ENCODE results near the gene LBP.
"Not testable (repeated sequence)": the region's sequence is repeated elsewhere in the genome, so short reads cannot be mapped to it uniquely, and the experiment has no call there.

LBP gene

DNA sequence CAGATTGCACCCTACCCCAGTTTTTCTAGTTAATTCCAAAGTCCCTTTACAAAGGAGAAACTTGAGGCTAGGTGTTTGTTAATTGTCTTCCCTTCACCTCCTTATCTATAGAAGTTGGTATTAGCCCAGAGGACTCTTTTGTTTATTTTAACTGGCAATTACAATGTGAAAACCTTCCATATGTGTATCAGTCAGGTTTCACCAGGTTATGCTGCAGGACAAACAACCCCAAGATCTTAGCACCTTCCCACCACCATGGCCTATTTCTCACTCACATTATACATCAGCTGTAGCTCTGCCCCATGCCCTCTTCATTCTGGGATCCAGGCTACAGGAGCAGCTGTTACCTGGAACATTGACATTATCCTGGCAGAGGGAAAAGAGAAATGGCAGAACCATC lies 57.7 kb downstream of the LBP start:
- Histone ChIP-seq H3K27me3 (replicated peaks in 2 of 5; ENCODE audit: control insufficient read depth in 4 of 5, insufficient read depth in 5 of 5, low read length in 4 of 5) (no peaks in the 10 kb centered on the region), H3K27ac (ENCODE audit: insufficient read depth in 1 of 2, low read depth in 1 of 2, low read length in 2 of 2, poor library complexity in 1 of 2, severe bottlenecking in 2 of 2) (no peak overlapping the region), H3K9me3 (ENCODE audit: control extremely low read depth in 1 of 5, control insufficient read depth in 4 of 5, insufficient read depth in 2 of 5, low read depth in 1 of 5, low read length in 4 of 5) (no peaks in the 10 kb centered on the region), H3K36me3 (ENCODE audit: control insufficient read depth in 4 of 4, insufficient read depth in 4 of 4, low read length in 3 of 4) (peaks cover 0 to 4% (median 2%) of the 10 kb centered on the region in 4 experiments), H3K4me1 (ENCODE audit: control extremely low read depth in 1 of 4, control insufficient read depth in 4 of 4, insufficient read depth in 4 of 4, low read length in 3 of 4) (no peaks in the 10 kb centered on the region), H3K4me3 (ENCODE audit: control insufficient read depth in 1 of 7, extremely low read depth in 1 of 7, insufficient read depth in 4 of 7, low read depth in 2 of 7, low read length in 6 of 7) (no peak overlapping the region)
- DNase-seq, result no peak
- ChIA-PET POLR2A (no interaction called here), CTCF (interaction anchor here (1.0 kb wide), 1 partner anchor 66 kb away, joined by 3 read pairs; no protein-coding TSS in a partner anchor)

DNA sequence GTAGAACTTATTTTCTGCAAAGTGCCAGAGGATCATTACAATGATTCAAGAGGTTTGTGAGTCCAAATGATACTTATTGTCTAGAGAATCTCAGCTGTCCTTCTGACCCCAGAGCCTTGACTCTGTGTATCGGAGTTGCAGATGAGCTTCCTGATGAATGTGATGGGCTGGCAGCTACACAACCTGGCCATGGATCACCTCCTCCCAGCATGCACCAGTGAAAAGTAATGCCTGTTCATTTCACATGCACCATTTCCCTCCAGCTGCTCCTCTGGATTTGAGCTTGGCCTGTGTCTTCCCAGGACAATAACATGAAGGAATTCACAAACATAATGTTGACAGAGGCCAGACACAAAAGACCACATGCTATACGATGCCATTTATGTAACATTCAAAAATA lies 58.9 kb downstream of the LBP start:
- H3K27me3 ChIP-seq (replicated peaks in 2 of 5; ENCODE audit: control insufficient read depth in 4 of 5, insufficient read depth in 5 of 5, low read length in 4 of 5), result no peaks in the 10 kb centered on the region
- ChIA-PET CTCF (interaction anchor here (1.3 to 1.8 kb wide), 2 partner anchors 11 to 68 kb away, joined by 3 read pairs; no protein-coding TSS in a partner anchor), POLR2A (no interaction called here)
- 100% methylated on average over 1 of the region's 2 CpGs for WGBS (ENCODE audit: insufficient coverage)
- H3K36me3 ChIP-seq (ENCODE audit: control insufficient read depth in 4 of 4, insufficient read depth in 4 of 4, low read length in 3 of 4), result peaks cover 0 to 4% (median 2%) of the 10 kb centered on the region in 4 experiments
- no peak overlapping the region for H3K4me3 ChIP-seq (ENCODE audit: control insufficient read depth in 1 of 7, extremely low read depth in 1 of 7, insufficient read depth in 4 of 7, low read depth in 2 of 7, low read length in 6 of 7)
- H3K27ac ChIP-seq (ENCODE audit: insufficient read depth in 1 of 2, low read depth in 1 of 2, low read length in 2 of 2, poor library complexity in 1 of 2, severe bottlenecking in 2 of 2), result no peak overlapping the region
- no peaks in the 10 kb centered on the region for H3K4me1 ChIP-seq (ENCODE audit: control extremely low read depth in 1 of 4, control insufficient read depth in 4 of 4, insufficient read depth in 4 of 4, low read length in 3 of 4)
- DNase-seq, result no peak
- H3K9me3 ChIP-seq (ENCODE audit: control extremely low read depth in 1 of 5, control insufficient read depth in 4 of 5, insufficient read depth in 2 of 5, low read depth in 1 of 5, low read length in 4 of 5), result no peaks in the 10 kb centered on the region

DNA sequence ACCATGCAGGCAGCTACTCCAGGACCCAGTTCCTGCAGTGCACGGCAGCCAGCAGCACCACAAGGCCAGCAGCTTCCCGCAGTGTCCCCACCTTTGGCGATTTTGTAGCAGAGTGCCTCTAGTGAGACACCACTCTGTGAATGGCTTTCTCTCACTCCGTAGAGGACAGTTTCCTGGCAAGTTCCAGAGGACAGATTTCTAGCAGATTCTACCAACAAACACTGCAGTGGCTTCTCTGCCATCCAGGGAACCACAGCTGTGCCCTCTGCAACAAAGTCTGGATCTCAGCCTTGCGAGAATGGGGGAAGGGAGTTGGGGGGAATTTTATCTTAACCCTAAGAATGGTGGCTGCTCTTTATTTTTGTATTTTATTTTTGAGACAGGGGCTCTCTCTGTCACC lies 60.2 kb downstream of the LBP start:
- peaks cover 0 to 8% (median 3%) of the 10 kb centered on the region in 4 experiments for H3K36me3 ChIP-seq (ENCODE audit: control insufficient read depth in 4 of 4, insufficient read depth in 4 of 4, low read length in 3 of 4)
- no peak overlapping the region for H3K4me3 ChIP-seq (ENCODE audit: control insufficient read depth in 1 of 7, extremely low read depth in 1 of 7, insufficient read depth in 4 of 7, low read depth in 2 of 7, low read length in 6 of 7)
- ChIA-PET CTCF (interaction anchor here (1.0 to 1.8 kb wide), 3 partner anchors 12 to 349 kb away, joined by 3 to 4 read pairs (median 3); no protein-coding TSS in a partner anchor), POLR2A (no interaction called here)
- H3K27ac ChIP-seq (ENCODE audit: insufficient read depth in 1 of 2, low read depth in 1 of 2, low read length in 2 of 2, poor library complexity in 1 of 2, severe bottlenecking in 2 of 2), result no peak overlapping the region
- no peaks in the 10 kb centered on the region for H3K4me1 ChIP-seq (ENCODE audit: control extremely low read depth in 1 of 4, control insufficient read depth in 4 of 4, insufficient read depth in 4 of 4, low read length in 3 of 4)
- H3K9me3 ChIP-seq (ENCODE audit: control extremely low read depth in 1 of 5, control insufficient read depth in 4 of 5, insufficient read depth in 2 of 5, low read depth in 1 of 5, low read length in 4 of 5), result no peaks in the 10 kb centered on the region
- H3K27me3 ChIP-seq (replicated peaks in 2 of 5; ENCODE audit: control insufficient read depth in 4 of 5, insufficient read depth in 5 of 5, low read length in 4 of 5), result no peaks in the 10 kb centered on the region
- 96% methylated on average over 4 of the region's 5 CpGs for WGBS (ENCODE audit: insufficient coverage)
- DNase-seq, result no peak

DNA sequence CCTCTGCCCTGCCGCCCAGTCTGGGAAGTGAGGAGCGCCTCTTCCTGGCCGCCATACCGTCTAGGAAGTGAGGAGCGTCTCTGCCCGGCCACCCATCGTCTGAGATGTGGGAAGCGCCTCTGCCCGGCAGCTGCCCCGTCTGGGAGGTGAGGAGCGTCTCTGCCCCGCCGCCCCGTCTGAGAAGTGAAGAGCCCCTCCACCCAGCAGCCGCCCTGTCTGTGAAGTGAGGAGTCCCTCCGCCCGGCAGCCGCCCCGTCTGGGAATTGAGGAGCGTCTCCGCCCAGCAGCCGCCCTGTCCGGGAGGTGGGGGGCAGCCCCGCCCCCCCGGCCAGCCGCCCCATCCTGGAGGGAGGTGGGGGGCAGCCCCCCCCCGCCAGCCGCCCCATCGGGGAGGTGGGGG lies 61.0 kb downstream of the LBP start:
- WGBS (ENCODE audit: insufficient coverage), result 100% methylated on average over 7 of the region's 29 CpGs
- H3K4me3 ChIP-seq (ENCODE audit: control insufficient read depth in 1 of 7, extremely low read depth in 1 of 7, insufficient read depth in 4 of 7, low read depth in 2 of 7, low read length in 6 of 7), result no peak overlapping the region
- H3K27me3 ChIP-seq (replicated peaks in 2 of 5; ENCODE audit: control insufficient read depth in 4 of 5, insufficient read depth in 5 of 5, low read length in 4 of 5), result no peaks in the 10 kb centered on the region
- CTCF ChIA-PET, result interaction anchor here (1.7 to 2.3 kb wide), 2 partner anchors 10 to 35 kb away, joined by 3 to 7 read pairs; no protein-coding TSS in a partner anchor
- POLR2A ChIA-PET, result no interaction called here
- H3K9me3 ChIP-seq (ENCODE audit: control extremely low read depth in 1 of 5, control insufficient read depth in 4 of 5, insufficient read depth in 2 of 5, low read depth in 1 of 5, low read length in 4 of 5), result no peaks in the 10 kb centered on the region
- H3K36me3 ChIP-seq (ENCODE audit: control insufficient read depth in 4 of 4, insufficient read depth in 4 of 4, low read length in 3 of 4), result peaks cover 0 to 10% (median 3%) of the 10 kb centered on the region in 4 experiments
- H3K27ac ChIP-seq (ENCODE audit: insufficient read depth in 1 of 2, low read depth in 1 of 2, low read length in 2 of 2, poor library complexity in 1 of 2, severe bottlenecking in 2 of 2), result no peak overlapping the region
- H3K4me1 ChIP-seq (ENCODE audit: control extremely low read depth in 1 of 4, control insufficient read depth in 4 of 4, insufficient read depth in 4 of 4, low read length in 3 of 4), result no peaks in the 10 kb centered on the region
- DNase-seq, result no peak

DNA sequence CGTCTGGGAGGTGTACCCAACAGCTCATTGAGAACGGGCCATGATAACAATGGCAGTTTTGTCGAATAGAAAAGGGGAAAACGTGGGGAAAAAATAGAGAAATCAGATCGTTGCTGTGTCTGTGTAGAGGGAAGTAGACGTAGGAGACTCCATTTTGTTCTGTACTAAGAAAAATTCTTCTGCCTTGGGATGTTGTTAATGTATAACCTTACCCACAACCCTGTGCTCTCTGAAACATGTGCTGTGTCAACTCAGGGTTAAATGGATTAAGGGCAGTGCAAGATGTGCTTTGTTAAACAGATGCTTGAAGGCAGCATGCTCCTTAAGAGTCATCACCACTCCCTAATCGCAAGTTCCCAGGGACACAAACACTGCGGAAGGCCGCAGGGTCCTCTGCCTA lies 61.5 kb downstream of the LBP start:
- POLR2A ChIA-PET; H3K27me3 ChIP-seq (replicated peaks in 2 of 5; ENCODE audit: control insufficient read depth in 4 of 5, insufficient read depth in 5 of 5, low read length in 4 of 5); H3K9me3 ChIP-seq (ENCODE audit: control extremely low read depth in 1 of 5, control insufficient read depth in 4 of 5, insufficient read depth in 2 of 5, low read depth in 1 of 5, low read length in 4 of 5); H3K4me1 ChIP-seq (ENCODE audit: control extremely low read depth in 1 of 4, control insufficient read depth in 4 of 4, insufficient read depth in 4 of 4, low read length in 3 of 4); H3K27ac ChIP-seq (ENCODE audit: insufficient read depth in 1 of 2, low read depth in 1 of 2, low read length in 2 of 2, poor library complexity in 1 of 2, severe bottlenecking in 2 of 2); H3K4me3 ChIP-seq (ENCODE audit: control insufficient read depth in 1 of 7, extremely low read depth in 1 of 7, insufficient read depth in 4 of 7, low read depth in 2 of 7, low read length in 6 of 7); DNase-seq: not testable (repeated sequence)
- WGBS (ENCODE audit: insufficient coverage), result 92% methylated on average over 2 of the region's 9 CpGs
- peaks cover 1 to 12% (median 3%) of the 10 kb centered on the region in 4 experiments for H3K36me3 ChIP-seq (ENCODE audit: control insufficient read depth in 4 of 4, insufficient read depth in 4 of 4, low read length in 3 of 4)
- CTCF ChIA-PET, result interaction anchor here (1.0 to 2.3 kb wide), 9 partner anchors 10 to 359 kb away, joined by 3 to 7 read pairs (median 4); no protein-coding TSS in a partner anchor

DNA sequence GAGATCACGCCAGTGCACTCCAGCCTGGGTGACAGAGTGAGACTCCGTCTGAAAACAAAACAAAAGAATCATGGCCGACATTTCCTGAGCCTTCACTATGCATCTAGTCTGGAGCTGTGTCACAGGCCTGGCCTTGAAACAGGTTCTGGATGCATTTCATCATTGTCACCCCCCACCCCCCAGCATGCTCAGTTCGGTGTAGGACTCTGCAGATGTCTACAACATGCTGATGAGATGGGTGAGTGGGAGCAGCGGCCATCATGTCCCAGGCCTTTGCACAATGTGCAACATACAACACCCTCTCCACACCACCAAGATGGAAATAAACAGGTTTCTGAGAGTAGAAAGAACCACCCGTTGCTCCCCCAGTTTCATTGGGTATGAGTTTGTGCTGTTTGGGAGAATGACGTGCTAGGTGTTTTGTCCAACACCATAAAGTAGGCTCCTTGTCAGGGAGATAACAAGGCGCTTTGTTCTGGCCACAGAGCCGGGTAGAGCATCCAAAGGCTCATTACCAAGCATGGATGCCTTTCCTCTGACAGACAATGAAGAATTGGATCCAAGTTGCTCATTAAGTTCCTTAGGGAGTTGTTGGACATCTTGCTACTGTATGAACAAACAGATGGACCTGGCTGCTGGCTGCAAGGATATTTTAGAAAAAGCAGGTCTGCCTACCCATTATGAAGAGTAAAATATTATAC lies 66.7 kb downstream of the LBP start:
- H3K4me3 ChIP-seq (ENCODE audit: control insufficient read depth in 1 of 7, extremely low read depth in 1 of 7, insufficient read depth in 4 of 7, low read depth in 2 of 7, low read length in 6 of 7), result no peak overlapping the region
- POLR2A ChIA-PET, result no interaction called here
- CTCF ChIA-PET, result no interaction called here
- peaks cover 0 to 35% (median 32%) of the 10 kb centered on the region in 4 experiments for H3K36me3 ChIP-seq (ENCODE audit: control insufficient read depth in 4 of 4, insufficient read depth in 4 of 4, low read length in 3 of 4)
- H3K27me3 ChIP-seq (replicated peaks in 2 of 5; ENCODE audit: control insufficient read depth in 4 of 5, insufficient read depth in 5 of 5, low read length in 4 of 5), result no peaks in the 10 kb centered on the region
- no peak for DNase-seq
- H3K9me3 ChIP-seq (ENCODE audit: control extremely low read depth in 1 of 5, control insufficient read depth in 4 of 5, insufficient read depth in 2 of 5, low read depth in 1 of 5, low read length in 4 of 5), result no peaks in the 10 kb centered on the region
- H3K4me1 ChIP-seq (ENCODE audit: control extremely low read depth in 1 of 4, control insufficient read depth in 4 of 4, insufficient read depth in 4 of 4, low read length in 3 of 4), result no peaks in the 10 kb centered on the region
- 94% methylated on average over 7 of the region's 9 CpGs for WGBS (ENCODE audit: insufficient coverage)
- no peak overlapping the region for H3K27ac ChIP-seq (ENCODE audit: insufficient read depth in 1 of 2, low read depth in 1 of 2, low read length in 2 of 2, poor library complexity in 1 of 2, severe bottlenecking in 2 of 2)

DNA sequence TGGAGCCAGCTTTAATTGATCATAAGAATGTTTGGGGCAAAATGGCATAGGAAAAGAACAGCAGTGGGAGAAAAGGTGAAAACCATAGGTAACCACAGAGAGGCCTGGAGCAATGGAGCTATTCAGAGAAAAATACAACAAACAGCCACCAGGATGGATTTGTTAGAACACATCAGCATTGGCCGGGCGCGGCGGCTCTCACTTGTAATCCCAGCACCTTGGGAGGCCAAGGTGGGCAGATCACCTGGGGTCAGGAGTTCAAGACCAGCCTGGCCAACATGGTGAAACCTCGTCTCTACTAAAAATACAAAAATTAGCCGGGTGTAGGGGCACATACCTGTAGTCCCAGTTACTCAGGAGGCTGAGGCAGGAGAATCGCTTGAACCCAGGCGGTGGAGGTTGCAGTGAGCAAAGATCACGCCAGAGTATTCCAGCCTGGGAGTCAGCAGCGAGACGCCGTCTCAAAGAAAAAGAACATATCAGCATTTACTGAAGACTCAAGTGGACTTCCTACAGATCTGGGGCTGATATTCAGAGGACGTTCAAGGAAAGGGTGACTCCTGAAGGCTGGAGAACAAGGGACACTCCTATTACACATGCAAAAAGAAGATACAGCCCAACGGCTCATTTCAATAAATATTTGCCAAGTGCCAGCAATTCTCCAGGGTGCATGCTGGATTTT lies 68.6 kb downstream of the LBP start:
- Histone ChIP-seq H3K27ac (ENCODE audit: insufficient read depth in 1 of 2, low read depth in 1 of 2, low read length in 2 of 2, poor library complexity in 1 of 2, severe bottlenecking in 2 of 2) (no peak overlapping the region), H3K9me3 (ENCODE audit: control extremely low read depth in 1 of 5, control insufficient read depth in 4 of 5, insufficient read depth in 2 of 5, low read depth in 1 of 5, low read length in 4 of 5) (no peaks in the 10 kb centered on the region), H3K27me3 (replicated peaks in 2 of 5; ENCODE audit: control insufficient read depth in 4 of 5, insufficient read depth in 5 of 5, low read length in 4 of 5) (no peaks in the 10 kb centered on the region), H3K4me3 (ENCODE audit: control insufficient read depth in 1 of 7, extremely low read depth in 1 of 7, insufficient read depth in 4 of 7, low read depth in 2 of 7, low read length in 6 of 7) (no peak overlapping the region), H3K4me1 (ENCODE audit: control extremely low read depth in 1 of 4, control insufficient read depth in 4 of 4, insufficient read depth in 4 of 4, low read length in 3 of 4) (no peaks in the 10 kb centered on the region), H3K36me3 (ENCODE audit: control insufficient read depth in 4 of 4, insufficient read depth in 4 of 4, low read length in 3 of 4) (peaks cover 2 to 52% (median 42%) of the 10 kb centered on the region in 4 experiments)
- POLR2A ChIA-PET, result no interaction called here
- CTCF ChIA-PET, result no interaction called here
- DNase-seq, result no peak
- WGBS (ENCODE audit: insufficient coverage), result 100% methylated on average over 14 of the region's 14 CpGs
